ENCODE measurements around the gene SHISA2.

SHISA2 gene

GRCh38 chr13:26060357-26060756, 8.5 kb upstream of the SHISA2 start:
- no peak for FAIRE-seq
- TF ChIP-seq POLR2A (IDR thresholded peaks at IDR 0.05; ENCODE audit: low read depth, low read length): no peak
- no peak for DNase-seq (ENCODE audit: insufficient read length, low spot score)

GRCh38 chr13:26058704-26059103, 6.9 kb upstream of the SHISA2 start:
- no peak for DNase-seq (ENCODE audit: insufficient read length, low spot score)
- TF ChIP-seq POLR2A (IDR thresholded peaks at IDR 0.05; ENCODE audit: low read depth, low read length): no peak
- no peak for FAIRE-seq

GRCh38 chr13:26054896-26055295, 3.1 kb upstream of the SHISA2 start:
- no peak for TF ChIP-seq POLR2A (IDR thresholded peaks at IDR 0.05; ENCODE audit: low read depth, low read length)
- DNase-seq (ENCODE audit: insufficient read length, low spot score): no peak
- FAIRE-seq: no peak

- no peak for FAIRE-seq
Observed at GRCh38 chr13:26053418-26053980, 1.7 kb upstream of the SHISA2 start.

GRCh38 chr13:26052337-26052736, 521 bp upstream of the SHISA2 start:
- TF ChIP-seq POLR2A (IDR thresholded peaks at IDR 0.05; ENCODE audit: low read depth, low read length): no peak
- no peak for FAIRE-seq

More at GRCh38 chr13:26053418-26053980, 1.7 kb upstream of the SHISA2 start:
- TF ChIP-seq POLR2A (IDR thresholded peaks at IDR 0.05; ENCODE audit: low read depth, low read length): no peak
- DNase-seq (ENCODE audit: insufficient read length, low spot score): no peak

GRCh38 chr13:26051231-26051656, 572 bp downstream of the SHISA2 start:
- DNase-seq (ENCODE audit: insufficient read length, low spot score) (no peak), FAIRE-seq (no peak)

More at GRCh38 chr13:26052337-26052736, 521 bp upstream of the SHISA2 start:
- no peak for DNase-seq (ENCODE audit: insufficient read length, low spot score)

GRCh38 chr13:26050568-26051230, 1.1 kb downstream of the SHISA2 start:
- DNase-seq (ENCODE audit: insufficient read length, low spot score) (no peak), FAIRE-seq (no peak)
- no peak for TF ChIP-seq POLR2A (IDR thresholded peaks at IDR 0.05; ENCODE audit: low read depth, low read length)

More at GRCh38 chr13:26051231-26051656, 572 bp downstream of the SHISA2 start:
- TF ChIP-seq POLR2A (IDR thresholded peaks at IDR 0.05; ENCODE audit: low read depth, low read length): no peak

GRCh38 chr13:26048741-26049140, 3.1 kb downstream of the SHISA2 start:
- no peak for FAIRE-seq
- no peak for DNase-seq (ENCODE audit: insufficient read length, low spot score)
- no peak for TF ChIP-seq POLR2A (IDR thresholded peaks at IDR 0.05; ENCODE audit: low read depth, low read length)

- no peak for DNase-seq (ENCODE audit: insufficient read length, low spot score)
- no peak for TF ChIP-seq POLR2A (IDR thresholded peaks at IDR 0.05; ENCODE audit: low read depth, low read length)
- no peak for FAIRE-seq
Observed at GRCh38 chr13:26047040-26047439, 4.8 kb downstream of the SHISA2 start.

GRCh38 chr13:26046639-26047038, 5.2 kb downstream of the SHISA2 start:
- no peak for TF ChIP-seq POLR2A (IDR thresholded peaks at IDR 0.05; ENCODE audit: low read depth, low read length)
- no peak for FAIRE-seq
- DNase-seq (ENCODE audit: insufficient read length, low spot score): no peak

GRCh38 chr13:26045142-26045541, 6.7 kb downstream of the SHISA2 start:
- no peak for FAIRE-seq
- no peak for TF ChIP-seq POLR2A (IDR thresholded peaks at IDR 0.05; ENCODE audit: low read depth, low read length)

GRCh38 chr13:26042785-26043184, 9.0 kb downstream of the SHISA2 start:
- FAIRE-seq (no peak), DNase-seq (ENCODE audit: insufficient read length, low spot score) (no peak)
- no peak for TF ChIP-seq POLR2A (IDR thresholded peaks at IDR 0.05; ENCODE audit: low read depth, low read length)

More at GRCh38 chr13:26045142-26045541, 6.7 kb downstream of the SHISA2 start:
- no peak for DNase-seq (ENCODE audit: insufficient read length, low spot score)

GRCh38 chr13:26041444-26041843, 10.4 kb downstream of the SHISA2 start:
- DNase-seq (ENCODE audit: insufficient read length, low spot score) (no peak), FAIRE-seq (no peak)
- TF ChIP-seq POLR2A (IDR thresholded peaks at IDR 0.05; ENCODE audit: low read depth, low read length): no peak

GRCh38 chr13:26038931-26039475, 12.8 kb downstream of the SHISA2 start:
- no peak for TF ChIP-seq POLR2A (IDR thresholded peaks at IDR 0.05; ENCODE audit: low read depth, low read length)
- DNase-seq (ENCODE audit: insufficient read length, low spot score) (no peak), FAIRE-seq (no peak)

GRCh38 chr13:26037302-26037701, 14.5 kb downstream of the SHISA2 start:
- FAIRE-seq (no peak), DNase-seq (ENCODE audit: insufficient read length, low spot score) (no peak)
- TF ChIP-seq POLR2A (IDR thresholded peaks at IDR 0.05; ENCODE audit: low read depth, low read length): no peak
